T-helper 1 cell (primary cell): ENCODE measurements around the gene PDE4A.
"Not testable (repeated sequence)": the region's sequence is repeated elsewhere in the genome, so short reads cannot be mapped to it uniquely, and the experiment has no call there.

Experiments
- DNase-seq, 5 donors: peaks; one replicate each; pipeline ENCODE4 v3.0.0-alpha.2; 2012 to 2020
- total RNA-seq, 4 donors: gene quantifications; one replicate each; lab custom pipeline; 2026; lab: John Stamatoyannopoulos, UW

Gene PDE4A
- 4.2 to 7.8 (median 6.3) reads per million in 4 donors for total RNA-seq

DNA sequence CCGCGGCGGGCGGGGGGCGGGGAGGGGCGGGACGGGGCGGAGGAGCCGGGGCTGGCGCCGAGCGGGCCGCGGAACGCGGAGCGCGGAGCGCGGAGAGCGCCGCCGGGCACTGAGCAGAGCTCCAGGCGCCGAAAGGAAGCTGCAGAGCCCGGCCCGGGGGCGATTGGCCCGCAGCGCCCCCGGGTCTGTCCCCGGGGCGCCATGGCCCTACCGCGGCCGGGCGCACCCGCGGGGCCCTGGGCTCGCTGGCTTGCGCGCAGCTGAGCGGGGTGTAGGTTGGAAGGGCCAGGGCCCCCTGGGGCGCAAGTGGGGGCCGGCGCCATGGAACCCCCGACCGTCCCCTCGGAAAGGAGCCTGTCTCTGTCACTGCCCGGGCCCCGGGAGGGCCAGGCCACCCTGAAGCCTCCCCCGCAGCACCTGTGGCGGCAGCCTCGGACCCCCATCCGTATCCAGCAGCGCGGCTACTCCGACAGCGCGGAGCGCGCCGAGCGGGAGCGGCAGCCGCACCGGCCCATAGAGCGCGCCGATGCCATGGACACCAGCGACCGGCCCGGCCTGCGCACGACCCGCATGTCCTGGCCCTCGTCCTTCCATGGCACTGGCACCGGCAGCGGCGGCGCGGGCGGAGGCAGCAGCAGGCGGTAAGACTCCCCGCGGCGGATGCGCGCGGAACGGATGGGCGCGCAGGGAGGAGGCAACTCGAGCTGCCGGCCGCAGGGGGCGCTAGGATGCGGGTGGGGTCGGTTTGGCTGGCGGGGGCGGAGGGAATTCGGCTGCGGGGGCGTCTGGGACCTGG is at the start of gene PDE4A:
Gene PDE4A, plus strand, starts transcription at position 95 of the 796 bp plus-strand sequence. Its CDS starts 227 bp downstream, at position 322.
- DNase-seq, result peak in 2 of 5 donors; percentile 52 to 78

DNA sequence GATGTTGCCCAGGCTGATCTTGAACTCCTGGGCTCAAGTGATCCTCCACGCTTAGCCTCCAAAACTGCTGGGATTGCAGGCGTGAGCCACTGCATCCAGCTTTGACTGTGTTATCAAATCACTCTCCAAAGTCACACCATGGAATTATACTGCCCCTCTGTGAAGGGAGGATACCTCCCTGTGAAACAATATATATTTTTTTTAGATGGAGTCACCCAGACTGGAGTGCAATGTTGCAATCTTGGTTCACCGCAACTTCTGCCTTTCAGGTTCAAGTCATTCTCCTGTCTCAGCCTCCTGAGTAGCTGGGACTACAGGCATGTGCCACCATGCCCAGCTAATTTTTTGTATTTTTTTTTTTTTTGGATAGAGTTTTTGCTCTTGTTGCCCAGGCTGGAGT is 47.6 kb upstream of the PDE4A start:
- DNase-seq, result no peak

DNA sequence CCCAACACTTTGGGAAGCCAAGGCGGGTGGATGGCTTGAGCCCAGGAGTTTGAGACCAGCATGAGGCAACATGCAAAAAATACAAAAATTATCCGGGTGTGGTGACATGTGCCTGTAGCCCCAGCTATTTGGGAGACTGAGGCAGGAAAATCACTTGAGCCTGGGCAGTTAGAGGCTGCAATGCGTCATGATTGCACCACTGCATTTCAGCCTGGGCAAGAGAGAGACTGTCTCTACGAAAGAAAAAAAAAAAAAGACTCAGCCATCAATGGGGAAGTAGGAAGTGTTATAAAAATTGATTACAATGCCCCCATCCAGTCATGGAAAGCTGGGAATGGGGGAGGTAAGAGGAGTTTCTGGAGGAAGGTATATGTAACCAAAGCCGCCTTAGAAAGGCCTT is 45.4 kb upstream of the PDE4A start:
- no peak for DNase-seq

DNA sequence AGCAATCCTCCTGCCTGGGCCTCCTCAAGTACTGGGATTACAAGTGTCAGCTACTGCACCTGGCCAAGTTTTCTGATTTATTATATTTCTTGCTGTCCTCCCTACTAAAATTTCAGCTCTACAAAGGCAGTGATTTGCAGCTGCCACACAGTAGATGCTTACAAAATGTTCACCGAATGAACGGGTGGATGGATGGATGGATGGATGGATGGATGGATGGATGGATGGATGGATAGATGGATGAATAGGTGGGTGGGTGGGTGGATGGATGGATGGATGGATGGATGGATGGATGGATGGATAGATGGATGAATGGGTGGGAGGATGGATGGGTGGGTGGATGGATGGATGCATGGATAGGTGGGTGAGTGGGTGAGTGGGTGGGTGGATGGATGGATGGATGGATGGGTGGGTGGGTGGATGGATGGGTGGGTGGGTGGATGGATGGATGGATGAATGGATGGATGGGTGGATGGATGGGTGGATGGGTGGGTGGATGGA is 43.1 kb upstream of the PDE4A start:
- not testable (repeated sequence) for DNase-seq

DNA sequence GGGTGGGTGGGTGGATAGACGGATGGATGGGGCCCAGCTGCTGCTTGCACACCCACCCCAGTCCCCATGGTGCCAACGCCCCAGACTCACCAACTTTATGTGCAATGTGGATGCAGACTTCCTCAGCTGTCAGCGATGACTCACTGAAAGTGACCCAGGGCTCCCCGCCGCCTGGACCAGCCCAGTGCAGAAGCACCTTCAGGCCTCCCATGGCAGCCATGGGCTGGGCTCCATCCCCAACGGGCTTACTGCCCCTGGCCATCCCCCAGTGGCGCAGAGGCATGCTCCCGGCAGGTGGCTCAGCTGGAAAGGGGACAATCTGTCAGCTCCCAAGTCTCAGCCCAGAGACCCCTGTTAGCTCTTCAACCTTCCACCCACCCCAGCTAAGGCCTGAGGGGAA is 42.2 kb upstream of the PDE4A start:
- DNase-seq, result no peak

DNA sequence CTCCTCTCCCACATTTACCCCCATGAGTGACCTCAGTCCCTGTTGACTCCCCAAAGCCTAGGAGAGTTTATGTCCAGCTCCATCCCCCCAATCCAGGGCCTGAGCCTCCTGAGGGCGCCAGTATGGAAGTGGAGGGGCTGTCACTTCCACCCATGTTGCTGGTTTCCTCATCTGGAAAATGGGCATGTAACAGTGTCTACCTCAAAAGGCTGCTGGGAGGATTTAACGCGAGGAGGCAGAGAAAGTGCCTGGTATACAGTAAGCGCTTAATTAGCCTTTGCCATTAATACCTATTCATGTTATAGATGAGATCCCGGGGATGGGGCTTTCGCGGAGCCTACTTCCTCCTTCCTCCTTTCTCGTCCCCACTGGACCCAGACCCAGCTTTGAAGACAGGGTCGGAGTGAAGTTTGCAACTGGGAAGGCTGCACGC is 40.4 kb upstream of the PDE4A start:
- no peak for DNase-seq

DNA sequence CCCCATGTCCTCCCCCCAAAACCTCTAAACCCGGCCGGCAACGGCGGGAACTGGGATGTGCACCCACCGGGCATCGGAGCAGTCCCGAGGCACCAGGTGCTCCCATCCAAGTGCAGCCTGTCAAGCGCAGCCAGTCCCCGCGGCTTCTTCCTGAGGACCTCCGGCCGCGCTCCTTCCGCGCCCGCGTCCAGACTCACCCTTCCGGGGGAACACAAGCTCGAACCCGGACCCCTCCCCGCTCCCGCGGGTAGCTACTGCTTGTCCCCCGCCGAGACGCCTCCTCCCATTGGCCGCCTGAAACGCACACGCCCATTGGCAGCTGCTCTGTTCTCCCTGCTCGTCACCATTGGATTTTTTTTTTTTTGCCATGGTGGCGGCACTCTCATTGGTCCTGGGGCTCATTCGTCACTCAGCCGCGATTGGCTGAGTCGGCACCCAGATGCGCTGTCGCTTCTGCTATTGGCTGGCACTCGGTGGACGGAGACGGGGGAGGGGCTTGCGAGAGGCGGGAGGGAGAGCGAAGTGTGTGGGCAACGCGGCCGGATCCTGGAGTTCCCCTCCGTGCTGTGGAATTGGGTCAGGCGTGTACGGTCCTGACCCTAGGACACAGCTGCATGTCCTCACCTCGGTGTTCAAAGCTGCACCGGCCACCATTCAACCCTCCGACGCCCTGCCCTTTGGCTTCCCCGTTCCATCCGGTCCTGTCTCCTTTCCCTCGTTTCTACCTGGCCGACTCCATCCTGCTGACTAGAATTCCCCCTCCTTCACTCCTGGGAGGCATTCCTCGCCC is 39.8 kb upstream of the PDE4A start, which contains the start of gene TYK2:
Gene TYK2, minus strand, starts transcription at position 260 of the 790 bp plus-strand sequence. CDS start 2,166 bp downstream, outside the sequence.
- DNase-seq, result peak; percentile 91 to 99 (median 92)

DNA sequence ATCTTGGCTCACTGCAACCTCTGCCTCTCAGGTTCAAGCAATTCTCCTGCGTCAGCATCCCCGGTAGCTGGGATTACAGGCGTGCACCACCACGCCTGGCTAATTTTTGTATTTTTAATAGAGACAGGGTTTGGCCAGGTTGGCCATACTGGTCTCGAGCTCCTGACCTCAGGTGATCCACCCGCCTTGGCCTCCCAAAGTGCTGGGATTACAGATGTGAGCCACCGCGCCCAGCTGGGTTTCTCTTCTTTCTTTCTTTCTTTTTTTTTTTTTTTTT is 37.2 kb upstream of the PDE4A start:
- DNase-seq, result not testable (repeated sequence)

DNA sequence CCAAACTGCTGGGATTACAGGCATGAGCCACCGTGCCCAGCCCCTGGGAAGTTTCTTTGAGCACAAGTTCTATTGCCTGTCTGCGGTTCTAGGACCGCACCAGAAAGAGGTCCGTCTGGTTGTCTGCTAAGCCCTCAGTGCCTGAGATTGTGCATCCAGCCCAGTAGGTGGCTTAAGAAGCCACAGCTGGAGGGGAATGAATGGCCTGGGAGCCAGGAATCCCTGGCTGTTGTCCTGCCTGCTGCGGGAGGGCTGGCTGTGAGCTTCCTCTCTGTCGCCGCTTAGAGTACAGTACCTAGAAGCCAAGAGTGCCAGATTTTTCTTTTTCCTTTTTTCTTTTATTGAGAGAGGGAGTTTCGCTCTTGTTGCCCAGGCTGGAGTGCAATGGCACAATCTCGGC is 35.8 kb upstream of the PDE4A start:
- DNase-seq, result no peak

DNA sequence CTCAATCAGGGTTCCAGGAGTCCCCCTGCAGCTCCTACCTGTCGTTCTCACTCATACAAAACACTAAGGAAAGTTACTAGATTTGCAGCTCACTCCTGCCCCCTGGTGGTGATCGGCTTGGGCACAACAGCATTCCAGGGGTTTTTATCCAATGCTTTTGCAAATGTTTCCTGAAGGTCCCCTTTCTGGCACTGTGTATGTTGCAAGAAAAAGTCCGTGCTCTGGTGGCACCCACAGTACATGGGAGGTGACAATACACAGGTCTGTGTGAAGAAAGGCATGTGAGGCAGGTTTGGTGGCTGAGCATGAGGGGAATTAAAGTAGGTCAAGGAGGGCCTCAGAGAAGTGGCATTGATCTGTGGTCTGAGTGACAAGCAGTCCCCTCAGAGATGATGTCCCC is 31.4 kb upstream of the PDE4A start:
- DNase-seq, result peak; percentile 49 to 84 (median 66)

DNA sequence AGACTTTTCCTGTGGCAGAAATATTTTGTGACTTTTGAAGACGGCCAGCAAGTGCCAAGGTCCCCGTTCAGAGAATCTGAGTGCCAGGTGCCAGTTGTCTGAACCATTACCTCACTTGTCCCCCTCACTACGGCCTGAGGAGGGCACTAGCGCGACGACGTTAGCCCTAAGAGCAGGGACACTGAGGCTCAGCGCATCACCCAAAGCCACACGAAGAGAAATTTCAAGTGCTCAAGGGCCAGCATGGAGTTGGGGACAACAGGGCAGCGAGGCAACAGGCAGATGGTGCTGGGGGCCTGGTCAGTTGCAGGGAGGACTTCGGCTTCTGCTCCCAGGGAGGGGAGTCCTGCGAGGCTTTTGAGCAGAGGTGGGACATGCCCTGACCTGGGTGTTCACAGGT is 30.5 kb upstream of the PDE4A start:
- DNase-seq, result no peak

DNA sequence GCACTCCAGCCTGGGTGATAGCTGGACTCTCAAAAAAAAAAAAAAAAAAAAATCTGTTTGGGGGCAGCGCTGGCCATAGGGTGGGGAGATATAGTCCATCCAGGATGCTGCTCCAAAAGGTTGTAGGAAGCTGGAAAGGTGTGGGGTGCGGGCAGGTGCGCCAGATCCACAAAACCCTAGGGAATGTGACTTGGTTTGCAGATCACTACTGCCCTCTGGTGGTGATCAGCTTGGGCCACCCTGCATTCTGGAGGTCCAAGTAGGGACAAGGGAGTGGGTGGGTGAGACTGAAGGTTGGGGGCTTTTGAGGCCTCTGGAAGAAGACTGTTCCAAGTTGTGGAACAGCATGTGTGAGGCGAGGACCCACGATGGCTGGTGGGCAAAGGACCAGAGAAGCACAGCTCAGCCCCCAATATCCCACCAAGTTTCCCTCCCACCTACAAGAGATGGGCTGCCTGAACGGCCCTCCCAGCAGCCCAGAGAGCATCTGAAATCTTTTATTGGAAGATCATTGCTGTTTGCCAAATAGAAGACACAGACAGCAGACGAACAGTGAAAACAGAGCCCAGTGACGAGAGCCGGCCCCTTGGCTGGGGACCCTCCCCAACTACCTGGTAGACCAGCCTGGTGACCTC is 29.6 kb upstream of the PDE4A start:
- DNase-seq, result peak; percentile 31 to 67 (median 55)

DNA sequence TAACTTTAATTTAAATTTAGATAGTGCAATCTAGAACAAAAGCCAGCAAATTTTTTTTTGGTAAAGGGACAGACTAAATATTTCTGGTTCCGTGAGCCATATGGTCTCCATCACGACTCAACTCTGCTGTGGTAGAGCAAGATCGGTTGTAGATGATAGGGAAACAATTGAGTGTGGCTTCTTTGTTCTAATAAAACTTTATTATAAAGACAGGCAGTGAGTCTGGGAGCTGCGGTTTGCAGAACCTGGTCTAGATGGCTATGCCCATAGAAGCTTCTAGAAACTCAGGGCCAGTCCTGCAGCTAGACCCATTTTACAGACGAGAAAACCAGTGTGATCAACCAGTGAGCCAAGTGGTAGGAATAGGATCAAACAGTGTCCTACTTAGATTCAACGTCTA is 28.2 kb upstream of the PDE4A start:
- DNase-seq, result no peak

DNA sequence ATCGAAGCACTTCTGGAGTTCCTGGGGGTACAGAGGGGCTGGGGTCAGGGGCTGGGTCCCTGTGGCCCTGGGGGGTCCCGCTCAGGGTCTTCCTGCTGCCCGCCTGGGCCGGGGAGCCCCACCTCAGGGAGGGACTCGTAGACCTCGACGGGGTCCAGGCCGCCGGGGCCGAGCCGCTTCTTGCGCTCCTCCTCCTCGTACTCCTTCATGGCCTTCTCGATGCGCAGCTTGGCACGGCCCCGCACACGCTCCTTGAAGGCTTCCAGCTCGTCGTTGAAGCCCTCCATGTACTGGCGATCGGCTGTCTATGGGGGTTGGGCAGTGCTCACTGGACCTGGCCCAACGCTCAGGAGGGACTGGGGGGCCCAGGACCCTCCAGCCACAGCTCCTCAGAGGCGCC is 27.2 kb upstream of the PDE4A start:
- DNase-seq, result no peak

DNA sequence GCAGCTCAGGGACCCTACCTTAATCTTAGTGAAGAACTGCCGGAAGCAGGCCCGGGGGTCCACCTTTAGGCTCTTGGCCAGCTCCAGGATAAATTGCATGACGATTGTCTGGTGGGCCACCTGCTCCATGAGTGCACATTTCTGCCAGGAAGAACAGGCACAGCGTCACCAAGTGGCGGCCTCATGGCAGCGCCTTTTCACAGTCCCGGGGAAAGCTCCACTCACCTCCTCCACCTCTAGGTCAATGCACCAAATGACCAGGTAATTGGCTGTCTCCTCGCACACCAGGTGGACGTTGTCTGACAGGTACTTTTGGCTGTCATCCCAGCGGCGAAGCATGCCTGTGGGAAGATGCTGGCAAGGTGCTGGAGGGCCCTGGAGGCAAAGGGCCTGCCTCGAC is 25.3 kb upstream of the PDE4A start:
- no peak for DNase-seq

DNA sequence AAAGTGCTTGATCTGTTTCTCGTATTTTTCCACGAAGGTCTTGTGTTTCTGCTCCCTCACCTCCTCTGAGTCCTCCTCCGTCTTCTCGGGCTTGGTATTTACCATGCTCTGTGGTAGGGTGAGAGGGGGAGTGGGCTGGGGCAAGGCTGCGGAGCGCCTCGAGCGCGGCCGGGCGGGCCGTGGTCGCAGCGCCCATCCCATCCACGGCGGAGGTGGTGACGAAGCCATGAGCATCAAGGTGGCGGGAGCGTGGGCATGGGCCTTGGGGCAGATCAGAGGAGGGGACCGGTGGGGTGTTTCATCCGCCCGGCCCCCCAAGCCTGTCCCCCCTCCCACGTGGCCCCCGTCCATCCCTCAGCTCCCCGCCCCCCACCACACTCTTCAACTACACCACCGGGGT is 24.9 kb upstream of the PDE4A start:
- DNase-seq, result no peak

DNA sequence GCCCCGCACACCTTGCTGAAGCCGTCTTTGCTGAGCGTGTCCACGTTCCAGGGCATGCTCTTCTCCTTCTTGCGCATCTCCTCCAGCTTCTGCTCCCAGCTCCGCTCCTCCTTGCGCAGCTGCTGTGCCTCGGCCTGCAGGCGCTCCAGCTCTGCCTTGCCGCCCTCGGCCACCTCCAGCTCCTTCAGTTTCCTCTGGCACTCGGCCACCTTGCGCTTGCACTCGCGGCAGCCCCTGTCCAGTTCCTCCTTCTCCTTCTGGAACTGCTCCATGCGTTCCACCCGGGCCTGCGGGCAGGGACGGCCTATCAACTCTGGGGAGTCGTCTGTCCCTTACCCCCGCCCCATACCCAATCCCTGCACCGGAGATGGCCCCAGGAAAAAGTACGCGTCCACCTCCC is 24.4 kb upstream of the PDE4A start:
- no peak for DNase-seq

DNA sequence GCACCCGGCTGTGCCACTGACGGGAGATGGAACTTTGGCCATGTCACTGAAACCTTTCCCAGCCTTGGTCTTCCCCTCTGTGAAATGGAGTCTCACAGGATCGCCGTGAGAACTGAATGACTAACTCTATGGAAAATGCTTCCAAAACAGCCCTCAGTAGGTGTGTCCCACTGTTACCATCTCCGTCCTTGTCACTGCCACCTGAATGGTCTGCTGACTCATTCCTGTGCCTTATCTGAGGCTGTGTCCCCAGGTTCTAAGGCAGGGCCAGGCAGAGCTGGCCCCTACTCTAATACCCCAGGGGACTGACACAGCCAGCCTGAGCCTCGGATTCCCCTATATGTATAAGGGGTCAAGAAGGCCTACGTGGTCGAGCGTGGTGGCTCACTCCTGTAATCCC is 21.5 kb upstream of the PDE4A start:
- no peak for DNase-seq

DNA sequence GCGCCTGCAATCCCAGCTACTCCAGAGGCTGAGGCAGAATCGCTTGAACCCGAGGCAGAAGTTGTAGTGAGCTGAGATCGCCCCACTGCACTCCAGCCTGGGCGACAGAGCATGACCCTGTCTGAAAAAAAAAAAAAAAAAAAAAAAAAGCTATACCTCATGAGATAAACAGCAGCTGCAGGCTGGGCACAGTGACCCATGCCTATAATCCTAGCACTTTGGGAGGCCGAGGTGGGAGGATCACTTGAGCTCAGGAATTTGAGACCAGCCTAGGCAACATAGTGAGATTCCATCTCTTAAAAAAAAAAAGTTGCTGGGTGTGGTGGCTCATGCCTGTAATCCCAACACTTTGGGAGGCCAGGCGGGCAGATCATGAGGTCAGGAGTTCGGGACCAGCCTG is 21.0 kb upstream of the PDE4A start:
- DNase-seq, result not testable (repeated sequence)

DNA sequence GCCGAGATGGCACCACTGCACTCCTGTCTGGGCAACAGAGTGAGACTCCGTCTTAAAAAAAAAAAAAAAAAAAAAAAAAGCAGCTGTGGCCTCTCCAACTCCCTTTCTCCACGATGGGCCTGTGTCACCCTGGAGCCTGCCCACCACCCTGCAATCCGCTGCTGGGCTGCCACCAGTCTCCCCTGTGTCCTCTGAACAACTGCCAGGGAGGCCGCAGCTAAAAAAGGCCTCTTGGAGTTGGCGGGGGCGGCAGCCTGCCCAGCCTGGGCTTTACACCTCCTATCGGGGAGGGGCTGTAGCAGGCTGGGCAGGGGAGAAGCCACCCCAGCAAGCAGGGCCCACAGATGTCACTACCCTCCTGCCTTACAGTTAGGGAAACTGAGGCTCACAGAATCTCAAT is 20.5 kb upstream of the PDE4A start:
- DNase-seq, result no peak

DNA sequence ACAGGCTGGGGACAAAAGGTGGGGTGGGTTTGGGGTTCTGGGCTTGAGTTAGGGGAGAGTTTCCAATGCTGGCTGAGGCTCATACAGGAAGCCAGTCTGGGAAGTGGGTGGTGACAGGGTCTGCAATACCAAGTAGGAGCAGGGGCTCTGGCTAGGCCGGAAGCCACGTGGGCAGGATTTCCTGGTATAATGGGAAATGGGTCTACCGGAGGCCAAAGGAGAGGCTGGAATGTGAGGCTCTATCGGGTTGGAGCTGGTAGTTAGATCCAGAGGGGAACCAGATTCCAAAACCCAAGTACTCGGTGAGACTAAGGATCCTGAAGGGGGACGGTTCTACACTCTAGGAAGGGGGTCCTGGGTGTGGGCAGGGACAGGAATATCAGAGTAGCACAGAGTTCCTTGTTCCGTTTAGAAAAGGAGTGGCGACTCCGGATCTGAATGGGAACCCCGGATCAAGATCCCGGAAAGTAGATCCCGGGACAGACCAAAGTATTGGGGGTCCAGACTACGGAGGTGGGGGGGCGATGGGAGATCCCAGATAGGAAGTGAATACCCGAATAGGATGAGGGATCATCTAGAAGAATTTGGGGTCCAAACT is 17.8 kb upstream of the PDE4A start:
- no peak for DNase-seq

DNA sequence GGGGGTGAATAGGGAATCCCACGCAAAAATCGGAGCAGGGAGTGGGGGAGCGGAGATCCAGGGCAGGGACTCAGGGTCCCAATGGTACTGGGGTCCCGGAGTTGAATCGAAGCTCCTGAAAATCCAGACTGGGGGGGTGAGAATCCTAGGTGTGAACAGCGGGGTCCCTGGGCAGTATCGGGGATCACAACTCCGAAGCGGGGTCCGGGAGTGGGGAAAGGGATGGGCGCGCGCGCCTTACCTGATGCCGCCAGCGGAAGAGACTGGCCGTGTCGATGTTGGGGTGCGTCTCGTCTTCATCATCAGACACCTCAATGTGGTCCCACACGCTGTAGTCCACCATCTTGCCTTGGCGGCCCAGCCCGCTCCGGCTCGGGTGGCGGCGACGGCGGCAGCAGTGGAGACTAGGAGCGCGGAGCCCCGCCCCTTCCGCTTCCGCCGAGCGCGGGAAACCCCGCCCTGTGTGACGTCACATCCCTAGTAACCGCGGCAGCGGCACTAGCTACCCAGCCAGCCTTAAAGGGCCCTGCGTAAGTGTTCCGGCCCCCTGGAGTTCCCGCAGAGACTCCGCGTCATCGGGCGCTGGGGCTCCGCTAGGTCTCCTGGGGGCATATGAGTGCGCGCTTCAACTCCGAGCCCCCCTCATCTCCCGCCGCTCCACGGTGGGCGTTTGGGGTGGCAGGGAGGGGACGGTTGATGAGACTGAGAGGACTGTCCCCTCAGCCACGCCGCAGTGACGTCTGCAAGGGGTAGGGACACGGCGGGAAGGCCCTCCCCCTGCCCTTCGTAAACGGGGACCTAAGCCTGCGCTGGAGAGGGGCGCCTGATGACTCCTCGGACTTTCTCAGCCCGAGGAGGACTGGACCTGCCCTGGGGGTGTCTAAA is 17.0 kb upstream of the PDE4A start, which contains the start of gene CDC37:
Gene CDC37, minus strand, starts transcription at position 406 of the 885 bp plus-strand sequence. Its CDS starts 63 bp downstream, at position 343.
- peak; percentile 93 to 98 (median 97) for DNase-seq
